AG10803 (cell line): ENCODE results near the gene PSMB10.
"Not testable (repeated sequence)": the region's sequence is repeated elsewhere in the genome, so short reads cannot be mapped to it uniquely, and the experiment has no call there.

ENCODE experiments used
- DNase-seq: peaks from one replicate; pipeline ENCODE4 v3.0.0; 2010; ENCODE audit warnings: low read depth
- H3K4me3 ChIP-seq: 2 replicates; pipeline ENCODE4 v1.5.1; 2011; ENCODE audit warnings: mild to moderate bottlenecking, low read length, control low read depth
- CTCF ChIP-seq: conservative IDR thresholded peaks from 2 replicates; pipeline ENCODE4 v1.5.1; 2011; ENCODE audit warnings: mild to moderate bottlenecking, low read length, control low read depth, inconsistent platforms

PSMB10 gene

GRCh38 chr16:67919622-67920221, 16.9 kb downstream of the PSMB10 start:
- TF ChIP-seq CTCF, result no peak
- no peak for DNase-seq
- H3K4me3 ChIP-seq, result no peak overlapping the region

GRCh38 chr16:67917852-67918236, 18.8 kb downstream of the PSMB10 start:
- no peak overlapping the region for H3K4me3 ChIP-seq
- DNase-seq, result peak; percentile 73
- TF ChIP-seq CTCF, result no peak

GRCh38 chr16:67917140-67917851, 19.4 kb downstream of the PSMB10 start:
- no peak for TF ChIP-seq CTCF

GRCh38 chr16:67915831-67916723, 20.6 kb downstream of the PSMB10 start:
- TF ChIP-seq CTCF, result no peak
- DNase-seq, result no peak

More at GRCh38 chr16:67917140-67917851, 19.4 kb downstream of the PSMB10 start:
- DNase-seq, result peak; percentile 65
- no peak overlapping the region for H3K4me3 ChIP-seq

GRCh38 chr16:67915496-67915769, 21.2 kb downstream of the PSMB10 start:
- H3K4me3 ChIP-seq, DNase-seq: not testable (repeated sequence)

More at GRCh38 chr16:67915831-67916723, 20.6 kb downstream of the PSMB10 start:
- no peak overlapping the region for H3K4me3 ChIP-seq

- H3K4me3 ChIP-seq, result no peak overlapping the region
- TF ChIP-seq CTCF, result no peak
- DNase-seq, result no peak
Observed at GRCh38 chr16:67914758-67915495, 21.7 kb downstream of the PSMB10 start.

- peak; percentile 84 for DNase-seq
- no peak overlapping the region for H3K4me3 ChIP-seq
- 0 out of 2 replicates have a peak, but pooled peaks have one; percentile 7 for TF ChIP-seq CTCF
Observed at GRCh38 chr16:67910158-67910557, 26.5 kb downstream of the PSMB10 start.
